ENCODE measurements around the gene NPTXR.

NPTXR gene

GRCh38 chr22:38843657-38844314, at the start of gene NPTXR:
TSS of gene NPTXR (minus strand) at chr22:38844028.
- DNase-seq = peak; percentile 49

GRCh38 chr22:38891256-38891655, 47.4 kb upstream of the NPTXR start:
- DNase-seq = no peak

GRCh38 chr22:38890377-38890776, 46.5 kb upstream of the NPTXR start:
- no peak for DNase-seq

GRCh38 chr22:38886333-38886732, 42.5 kb upstream of the NPTXR start:
- DNase-seq = peak; percentile 10

- no peak for DNase-seq
Observed at GRCh38 chr22:38882972-38883622, 39.3 kb upstream of the NPTXR start.

GRCh38 chr22:38881997-38882879, 38.4 kb upstream of the NPTXR start:
- no peak for DNase-seq

- peak; percentile 65 for DNase-seq
Observed at GRCh38 chr22:38881464-38881871, 37.6 kb upstream of the NPTXR start.

- DNase-seq = no peak
Observed at GRCh38 chr22:38879961-38880360, 36.1 kb upstream of the NPTXR start.

GRCh38 chr22:38879108-38879729, 35.4 kb upstream of the NPTXR start:
- DNase-seq = peak; percentile 14

- no peak for DNase-seq
Observed at GRCh38 chr22:38878001-38878400, 34.2 kb upstream of the NPTXR start.

GRCh38 chr22:38874529-38875222, 30.8 kb upstream of the NPTXR start:
- DNase-seq = no peak

- DNase-seq = no peak
Observed at GRCh38 chr22:38873469-38874411, 29.9 kb upstream of the NPTXR start.

GRCh38 chr22:38872831-38873248, 29.0 kb upstream of the NPTXR start:
- DNase-seq = peak; percentile 21

GRCh38 chr22:38872172-38872830, 28.5 kb upstream of the NPTXR start, which contains the start of gene CBX6:
TSS of gene CBX6 (minus strand) at chr22:38872216. CDS start at chr22:38872190, 26 bp downstream.
- DNase-seq = peak; percentile 93

- peak; percentile 17 for DNase-seq
Observed at GRCh38 chr22:38871360-38872171, 27.7 kb upstream of the NPTXR start.

- DNase-seq = no peak
Observed at GRCh38 chr22:38870791-38871359, 27.0 kb upstream of the NPTXR start.

- DNase-seq = peak; percentile 80
Observed at GRCh38 chr22:38870312-38870741, 26.5 kb upstream of the NPTXR start.

- DNase-seq = no peak
Observed at GRCh38 chr22:38869663-38870062, 25.8 kb upstream of the NPTXR start.

GRCh38 chr22:38868886-38869381, 25.1 kb upstream of the NPTXR start:
- DNase-seq = peak; percentile 67
